GM10266 (cell line): Measurements from ENCODE around the gene PDF.

Source experiments
- DNase-seq: peaks from one replicate; pipeline ENCODE4 v3.0.0; 2012; ENCODE audit errors: extremely low spot score
- CTCF ChIP-seq: IDR thresholded peaks from 2 replicates; pipeline ENCODE4 v1.5.1; 2012; ENCODE audit warnings: mild to moderate bottlenecking, low read depth; ENCODE audit not compliant: control insufficient read depth, insufficient read depth; ENCODE audit errors: missing control alignments

The PDF gene, protein sequence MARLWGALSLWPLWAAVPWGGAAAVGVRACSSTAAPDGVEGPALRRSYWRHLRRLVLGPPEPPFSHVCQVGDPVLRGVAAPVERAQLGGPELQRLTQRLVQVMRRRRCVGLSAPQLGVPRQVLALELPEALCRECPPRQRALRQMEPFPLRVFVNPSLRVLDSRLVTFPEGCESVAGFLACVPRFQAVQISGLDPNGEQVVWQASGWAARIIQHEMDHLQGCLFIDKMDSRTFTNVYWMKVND

GRCh38 chr16:69330286-69331109 lies at the start of gene PDF:
PDF (minus strand) TSS chr16:69330588; CDS start chr16:69330570, 18 bp downstream.
- DNase-seq: peak; percentile 96
- TF ChIP-seq CTCF: peak; percentile 9

GRCh38 chr16:69378760-69379159 lies 48.4 kb upstream of the PDF start:
- DNase-seq: no peak
- no peak for TF ChIP-seq CTCF

DNA sequence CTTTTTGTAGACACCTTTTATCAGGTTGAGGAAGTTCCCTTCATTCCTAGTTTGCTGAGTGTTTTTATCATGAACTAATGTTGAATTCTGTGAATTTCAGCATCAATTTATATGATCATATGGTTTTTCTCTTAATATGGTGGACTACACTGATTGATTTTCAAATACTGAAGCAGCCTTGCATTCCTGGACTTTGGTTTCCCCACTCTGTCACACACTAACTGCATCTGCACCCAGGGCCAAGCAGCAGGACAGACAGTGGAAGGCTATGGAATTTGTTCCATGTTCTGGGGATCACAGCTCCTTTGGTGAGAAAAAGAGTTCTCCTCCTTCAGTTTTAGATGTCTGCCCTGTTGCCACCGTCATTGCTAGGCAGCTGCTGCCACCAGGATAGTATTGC lies 47.6 kb upstream of the PDF start:
- no peak for DNase-seq

DNA sequence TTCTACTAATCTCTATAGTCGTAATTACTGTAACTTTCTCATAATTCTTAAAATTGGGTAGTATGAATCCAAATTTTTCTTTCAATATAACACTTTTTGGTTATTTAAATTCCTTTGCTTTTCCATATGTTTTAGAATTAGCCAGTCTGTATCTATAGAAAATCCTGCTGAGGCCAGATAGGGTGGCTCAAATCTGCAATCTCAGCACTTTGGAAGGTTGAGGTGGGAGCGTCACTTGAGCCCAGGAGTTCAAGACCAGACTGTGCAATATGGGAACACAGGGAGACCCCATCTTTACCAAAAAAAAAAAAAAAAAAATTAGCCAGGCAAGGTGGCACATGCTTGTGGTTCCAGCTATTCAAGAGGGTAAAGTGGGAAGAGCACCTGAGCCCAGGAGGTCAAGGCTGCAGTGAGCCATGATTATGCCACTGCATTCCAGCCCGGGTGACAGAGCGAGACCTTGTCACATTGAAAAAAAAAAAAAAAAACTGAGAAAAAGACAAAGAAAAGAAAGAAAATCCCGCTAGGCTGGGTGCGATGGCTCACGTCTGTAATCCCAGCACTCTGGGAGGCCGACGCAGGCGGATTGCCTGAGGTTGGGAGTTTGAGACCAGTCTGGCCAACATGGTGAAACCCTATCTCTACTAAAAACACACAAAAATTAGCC lies 46.1 kb upstream of the PDF start:
- no peak for TF ChIP-seq CTCF
- DNase-seq: no peak

More for the DNA sequence above, 47.6 kb upstream of the PDF start:
- no peak for TF ChIP-seq CTCF

DNA sequence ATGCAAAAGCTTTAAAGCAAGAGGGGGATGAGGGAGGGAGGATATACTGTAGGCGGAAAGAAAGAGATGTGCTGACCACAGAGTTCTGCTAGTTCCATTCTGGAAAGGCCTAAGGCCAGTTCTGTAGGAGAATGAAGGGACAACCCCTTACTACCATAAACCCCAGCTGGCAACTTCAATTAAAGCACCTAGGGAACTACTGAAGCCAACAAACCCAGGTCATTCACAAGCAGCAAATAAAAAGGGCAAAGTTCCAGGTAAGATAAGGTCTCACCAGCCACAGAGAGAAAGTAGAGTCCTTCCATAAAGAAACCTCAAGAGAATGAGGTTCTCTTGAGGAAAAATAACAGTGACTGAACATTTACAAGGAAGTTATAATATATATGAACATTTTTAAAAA lies 42.6 kb upstream of the PDF start:
- no peak for DNase-seq
- TF ChIP-seq CTCF: no peak

DNA sequence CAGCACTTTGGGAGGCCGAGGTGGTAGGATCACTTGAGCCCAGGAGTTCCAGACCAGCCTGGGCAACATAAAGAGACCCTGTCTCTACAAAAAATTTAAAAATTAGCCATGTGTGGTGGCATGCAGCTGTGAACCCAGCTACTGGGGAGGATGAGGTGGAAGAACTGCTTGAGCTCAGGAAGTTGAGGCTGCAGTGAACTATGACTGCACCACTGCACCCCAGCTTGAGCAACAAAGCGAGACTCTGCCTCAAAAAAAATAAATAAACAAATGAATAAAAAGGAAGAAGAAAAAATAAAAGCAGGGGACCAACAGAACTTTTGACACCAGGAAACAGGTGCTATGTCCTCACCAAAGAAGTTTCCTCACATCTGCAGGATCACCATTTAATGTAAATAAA lies 41.2 kb upstream of the PDF start:
- no peak for TF ChIP-seq CTCF
- DNase-seq: no peak

DNA sequence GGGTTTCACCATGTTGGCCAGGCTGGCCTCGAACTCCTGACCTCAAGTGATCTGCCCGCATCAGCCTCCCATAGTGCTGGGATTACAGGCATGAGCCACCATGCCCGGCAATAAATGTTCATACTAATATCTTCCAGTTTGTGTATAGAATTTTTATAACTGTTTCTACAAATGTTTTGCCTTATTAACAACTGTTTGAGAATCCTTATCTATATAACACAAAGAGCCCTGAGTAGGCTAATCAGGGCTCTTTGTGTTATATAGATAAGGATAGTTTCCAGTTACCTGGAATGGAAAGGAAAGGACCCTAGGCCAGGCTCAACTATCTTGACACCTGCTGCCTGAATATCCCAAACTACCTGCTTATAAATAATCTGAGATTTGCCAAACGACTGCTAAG lies 38.5 kb upstream of the PDF start:
- TF ChIP-seq CTCF: no peak
- no peak for DNase-seq
